ENCODE results near the gene BYSL. TPM values are rescaled to one million over a fixed set of nuclear protein-coding genes. Genes with fewer than 3 reads are reported as not detected.

Gene BYSL
- total and polyA plus RNA-seq, 5 experiments from 2014 or later = 3.5 to 7.6 (median 5.3) TPM

- H3K4me1 Mint-ChIP-seq = peaks cover 28 to 44% (median 41%) of the 10 kb centered on the region in 4 donors
- no peak for ATAC-seq
- H3K9me3 Mint-ChIP-seq = no peaks in the 10 kb centered on the region
- H3K4me3 Mint-ChIP-seq = peak overlapping the region in 2 of 10 donors; percentile 7 to 12
- H3K36me3 Mint-ChIP-seq = peaks cover 0 to 51% (median 5%) of the 10 kb centered on the region in 3 donors
- no peak for DNase-seq
- POLR2A ChIA-PET = interaction anchor here (0.5 to 1.5 kb wide), 4 partner anchors 12 to 1589 kb away, joined by 3 to 7 read pairs (median 3); no protein-coding TSS in a partner anchor
- no peaks in the 10 kb centered on the region for H3K27me3 Mint-ChIP-seq
- peak overlapping the region in 9 of 10 donors; percentile 19 to 81 (median 62) for H3K27ac Mint-ChIP-seq
These were observed 6.0 kb downstream of the BYSL start for GRCh38 chr6:41927253-41927652.

- Mint-ChIP-seq H3K36me3 (peaks cover 5 to 67% (median 9%) of the 10 kb centered on the region in 3 donors), H3K9me3 (no peaks in the 10 kb centered on the region), H3K4me1 (peaks cover 17 to 34% (median 31%) of the 10 kb centered on the region in 4 donors), H3K27me3 (no peaks in the 10 kb centered on the region), H3K4me3 (no peak overlapping the region), H3K27ac (peak overlapping the region in 8 of 10 donors; percentile 13 to 80 (median 55))
- ATAC-seq (no peak), DNase-seq (no peak)
- POLR2A ChIA-PET = interaction anchor here (0.6 to 1.5 kb wide), 3 partner anchors 9 to 304 kb away, joined by 4 to 6 read pairs (median 5); partner anchors contain the start of genes BYSL and MED20
These were observed 8.6 kb downstream of the BYSL start for GRCh38 chr6:41929924-41930323.

GRCh38 chr6:41931792-41932191 lies 10.5 kb downstream of the BYSL start:
- Mint-ChIP-seq H3K4me1 (peaks cover 24 to 47% (median 44%) of the 10 kb centered on the region in 4 donors), H3K27ac (peak overlapping the region in 9 of 10 donors; percentile 8 to 91 (median 49)), H3K4me3 (peak overlapping the region in 1 of 10 donors; percentile 53), H3K27me3 (no peaks in the 10 kb centered on the region), H3K9me3 (no peaks in the 10 kb centered on the region), H3K36me3 (peaks cover 5 to 78% (median 13%) of the 10 kb centered on the region in 3 donors)
- no peak for DNase-seq
- POLR2A ChIA-PET = interaction anchor here (1.6 to 12.5 kb wide), 3 partner anchors 10 to 147 kb away, joined by 4 to 233 read pairs (median 6); partner anchors contain the start of genes BYSL, MED20 and TAF8
- no peak for ATAC-seq

GRCh38 chr6:41932378-41932777 lies 11.1 kb downstream of the BYSL start:
- no peak for ATAC-seq
- H3K4me1 Mint-ChIP-seq = peaks cover 28 to 49% (median 48%) of the 10 kb centered on the region in 4 donors
- POLR2A ChIA-PET = interaction anchor here (2.4 to 12.5 kb wide), 2 partner anchors 11 to 114 kb away, joined by 6 to 233 read pairs; partner anchors contain the start of genes BYSL, MED20 and TAF8
- H3K36me3 Mint-ChIP-seq = peaks cover 5 to 82% (median 13%) of the 10 kb centered on the region in 3 donors
- no peak for DNase-seq
- no peaks in the 10 kb centered on the region for H3K9me3 Mint-ChIP-seq
- peak overlapping the region in 6 of 10 donors; percentile 39 to 89 (median 71) for H3K27ac Mint-ChIP-seq
- no peaks in the 10 kb centered on the region for H3K27me3 Mint-ChIP-seq
- H3K4me3 Mint-ChIP-seq = peak overlapping the region in 1 of 10 donors; percentile 20

GRCh38 chr6:41934278-41935192 lies 13.2 kb downstream of the BYSL start:
- Mint-ChIP-seq H3K27me3 (no peaks in the 10 kb centered on the region), H3K4me3 (peak overlapping the region in 5 of 10 donors; percentile 0 to 95 (median 36)), H3K4me1 (peaks cover 42 to 68% (median 67%) of the 10 kb centered on the region in 4 donors), H3K36me3 (peaks cover 5 to 70% (median 13%) of the 10 kb centered on the region in 3 donors), H3K9me3 (no peaks in the 10 kb centered on the region), H3K27ac (peak overlapping the region; percentile 9 to 94 (median 78))
- DNase-seq (no peak), ATAC-seq (no peak)
- POLR2A ChIA-PET = interaction anchor here (0.5 to 12.5 kb wide), 6 partner anchors 10 to 153 kb away, joined by 3 to 233 read pairs (median 7); partner anchors contain the start of genes BYSL, MED20 and TAF8

GRCh38 chr6:41935193-41935574 lies 13.9 kb downstream of the BYSL start:
- POLR2A ChIA-PET = interaction anchor here (0.5 to 12.5 kb wide), 6 partner anchors 11 to 154 kb away, joined by 3 to 233 read pairs (median 10); partner anchors contain the start of genes BYSL, MED20 and TAF8
- Mint-ChIP-seq H3K27me3 (no peaks in the 10 kb centered on the region), H3K27ac (peak overlapping the region in 9 of 10 donors; percentile 25 to 94 (median 79)), H3K9me3 (no peaks in the 10 kb centered on the region), H3K4me3 (peak overlapping the region in 5 of 10 donors; percentile 24 to 95 (median 52)), H3K4me1 (peaks cover 47 to 75% (median 72%) of the 10 kb centered on the region in 4 donors), H3K36me3 (peaks cover 5 to 68% (median 13%) of the 10 kb centered on the region in 3 donors)
- ATAC-seq (no peak), DNase-seq (no peak)

GRCh38 chr6:41935685-41936072 lies 14.4 kb downstream of the BYSL start:
- ATAC-seq (no peak), DNase-seq (peak in 1 of 10 donors; percentile 6)
- Mint-ChIP-seq H3K27me3 (no peaks in the 10 kb centered on the region), H3K4me1 (peaks cover 51 to 80% (median 77%) of the 10 kb centered on the region in 4 donors), H3K4me3 (peak overlapping the region; percentile 59 to 95 (median 79)), H3K9me3 (no peaks in the 10 kb centered on the region), H3K27ac (peak overlapping the region; percentile 82 to 94 (median 92)), H3K36me3 (peaks cover 5 to 64% (median 13%) of the 10 kb centered on the region in 3 donors)
- POLR2A ChIA-PET = interaction anchor here (1.4 to 12.5 kb wide), 4 partner anchors 11 to 111 kb away, joined by 5 to 233 read pairs (median 12); partner anchors contain the start of genes BYSL, MED20 and TAF8

GRCh38 chr6:41936073-41936837 lies 15.0 kb downstream of the BYSL start:
- POLR2A ChIA-PET = interaction anchor here (0.6 to 12.5 kb wide), 5 partner anchors 12 to 110 kb away, joined by 4 to 233 read pairs (median 11); partner anchors contain the start of genes BYSL, MED20 and TAF8
- H3K36me3 Mint-ChIP-seq = peaks cover 5 to 58% (median 13%) of the 10 kb centered on the region in 3 donors

GRCh38 chr6:41937472-41937860 lies 16.2 kb downstream of the BYSL start:
- Mint-ChIP-seq H3K27me3 (no peaks in the 10 kb centered on the region), H3K4me1 (peaks cover 54 to 86% (median 78%) of the 10 kb centered on the region in 4 donors), H3K36me3 (peaks cover 0 to 47% (median 13%) of the 10 kb centered on the region in 3 donors), H3K27ac (peak overlapping the region in 9 of 10 donors; percentile 67 to 99 (median 94)), H3K4me3 (peak overlapping the region; percentile 87 to 96 (median 92)), H3K9me3 (no peaks in the 10 kb centered on the region)
- POLR2A ChIA-PET = interaction anchor here (0.6 to 12.5 kb wide), 4 partner anchors 16 to 109 kb away, joined by 3 to 233 read pairs (median 8); partner anchors contain the start of genes BYSL, MED20 and TAF8
- DNase-seq = no peak
- no peak for ATAC-seq

More at GRCh38 chr6:41936073-41936837, 15.0 kb downstream of the BYSL start:
- Mint-ChIP-seq H3K9me3 (no peaks in the 10 kb centered on the region), H3K4me3 (peak overlapping the region; percentile 59 to 95 (median 79)), H3K4me1 (peaks cover 55 to 85% (median 77%) of the 10 kb centered on the region in 4 donors), H3K27ac (peak overlapping the region; percentile 82 to 94 (median 92)), H3K27me3 (no peaks in the 10 kb centered on the region)
- DNase-seq = peak; percentile 26 to 81 (median 63)
- ATAC-seq = peak; percentile 46 to 65

- Mint-ChIP-seq H3K36me3 (peaks cover 0 to 41% (median 13%) of the 10 kb centered on the region in 3 donors), H3K27me3 (no peaks in the 10 kb centered on the region), H3K4me1 (peaks cover 53 to 84% (median 78%) of the 10 kb centered on the region in 4 donors), H3K4me3 (peak overlapping the region; percentile 87 to 96 (median 92)), H3K27ac (peak overlapping the region; percentile 87 to 99 (median 94)), H3K9me3 (no peaks in the 10 kb centered on the region)
- POLR2A ChIA-PET = interaction anchor here (0.5 to 12.5 kb wide), 10 partner anchors 12 to 108 kb away, joined by 3 to 233 read pairs (median 7); partner anchors contain the start of genes BYSL, MED20 and TAF8
- DNase-seq (peak; percentile 29 to 83 (median 62)), ATAC-seq (peak; percentile 41 to 46)
These were observed 16.7 kb downstream of the BYSL start for GRCh38 chr6:41937861-41938574.
